ENCODE measurements around the gene SLC25A51.

GRCh38 chr9:37870081-37870798 lies 33.7 kb downstream of the SLC25A51 start:
- TF ChIP-seq CTCF (conservative IDR thresholded peaks at IDR 0.05; ENCODE audit: low read length) (no peak), EZH2phosphoT487 (IDR thresholded peaks at IDR 0.05; ENCODE audit: borderline replicate concordance, low read depth, low read length) (no peak)
